Uterus (tissue), 4 donors: ENCODE measurements around the gene NAT10. TPM values are rescaled to one million over a fixed set of nuclear protein-coding genes. Genes with fewer than 3 reads are reported as not detected.
A peak's percentile ranks its signal among the peaks of the same experiment; 100 is the strongest.

Experiments
- DNase-seq, 2 donors: peaks; one replicate each; pipeline ENCODE4 v3.0.0-alpha.2; 2019 to 2020
- H3K27ac ChIP-seq, 2 donors: fragments of 200-600 bp; sonication (generic); 1 replicate in 1 of 2; 2 replicates in 1 of 2; pipeline ENCODE4 v1.5.1; 2016 to 2018
- H3K27me3 ChIP-seq, 2 donors: fragments of 200-600 bp; sonication (generic); one replicate each; pipeline ENCODE4 v1.5.1; 2018 to 2019; ENCODE audit warnings: control low read depth in 1 of 2
- H3K36me3 ChIP-seq, 2 donors: fragments of 200-600 bp; sonication (generic); one replicate each; pipeline ENCODE4 v1.5.1; 2019; ENCODE audit warnings: control low read depth in 1 of 2
- H3K4me1 ChIP-seq, 2 donors: fragments of 200-600 bp; sonication (generic); one replicate each; pipeline ENCODE4 v1.5.1; 2018 to 2019; ENCODE audit warnings: control low read depth in 1 of 2
- H3K4me3 ChIP-seq, 2 donors: fragments of 200-600 bp; sonication (generic); 1 replicate in 1 of 2; 2 replicates in 1 of 2; pipeline ENCODE4 v1.5.1; 2018 to 2019; ENCODE audit warnings: mild to moderate bottlenecking in 1 of 2
- H3K9me3 ChIP-seq, 2 donors: fragments of 200-600 bp; sonication (generic); one replicate each; pipeline ENCODE4 v1.5.1; 2019; ENCODE audit warnings: control low read depth in 1 of 2
- CTCF ChIP-seq, 4 experiments: fragments of 200-600 bp in 2 of 4; fragments of 450-650 bp in 2 of 4; sonication (generic) in 2 of 4; IDR thresholded peaks; one replicate each; pipeline ENCODE4 v1.5.1; 2016 to 2019; ENCODE audit warnings: antibody characterized with exemption in 4 of 4, mild to moderate bottlenecking in 2 of 4, moderate library complexity in 1 of 4
- POLR2A ChIP-seq, 2 donors: fragments of 450-650 bp; IDR thresholded peaks; one replicate each; pipeline ENCODE4 v1.6.1; 2016; ENCODE audit warnings: antibody characterized with exemption in 2 of 2, mild to moderate bottlenecking in 1 of 2, moderate library complexity in 1 of 2
- intact Hi-C: fragments of 100-400 bp; cut with DNase I; formaldehyde crosslinking; loops from one replicate; pipeline ENCODE4 v1.15.1; 2023; ENCODE audit warnings: low total_unique reads
- total RNA-seq, 4 donors: library from RNA; depleted of rRNA in 3 of 4; stranded (reverse); fragments of >200 nt in 3 of 4; gene quantifications; one replicate each; pipeline versions ENCODE4 v1.1.0 to v1.2.4, GENCODE V29; 2014 to 2023
- donor health status: DM: yes; HTN: yes; CAD: no.

Gene NAT10
- total RNA-seq, 4 donors from 2014 or later = 18.5 to 54.0 (median 22.9) TPM

DNA sequence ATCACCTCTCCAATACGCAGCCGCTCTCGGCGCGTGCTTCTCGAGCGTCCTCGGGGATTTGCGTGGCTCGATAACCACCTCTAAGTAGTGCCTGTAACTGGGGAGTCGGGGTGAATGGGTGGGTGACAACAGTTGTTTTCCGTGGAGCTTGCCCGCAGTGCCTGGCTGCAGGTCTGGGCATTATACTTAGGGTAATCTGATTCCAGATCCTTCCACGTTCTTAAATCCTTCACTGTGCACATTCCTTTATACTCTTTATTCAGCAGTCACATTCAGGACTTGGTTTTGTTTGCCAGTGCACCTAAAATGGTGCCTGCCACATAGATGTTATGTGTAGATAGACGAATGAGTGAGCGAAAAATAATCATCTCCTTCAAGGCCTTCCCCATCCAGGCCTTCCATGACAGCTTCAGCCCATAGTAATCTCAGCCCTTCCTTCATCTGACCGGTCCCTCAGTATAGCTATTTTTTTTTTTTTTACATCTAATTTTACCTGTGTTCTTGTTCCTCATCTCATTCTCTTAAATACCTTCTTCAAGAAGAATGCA, 602 bp downstream of the NAT10 start:
- Histone ChIP-seq H3K4me1 (peaks cover 4 to 5% of the 10 kb centered on the region in 2 donors), H3K9me3 (no peaks in the 10 kb centered on the region), H3K36me3 (no peaks in the 10 kb centered on the region), H3K27ac (peak overlapping the region; percentile 92 to 97), H3K4me3 (peak overlapping the region; percentile 66 to 90), H3K27me3 (no peaks in the 10 kb centered on the region)
- TF ChIP-seq CTCF (IDR thresholded peaks at IDR 0.05) = no peak
- no peak for TF ChIP-seq POLR2A (IDR thresholded peaks at IDR 0.05)
- intact Hi-C loops = loop anchor here (5.0 kb wide), 1 partner anchor 54 kb away; the partner anchor contains the start of gene CAPRIN1
- no peak for DNase-seq

DNA sequence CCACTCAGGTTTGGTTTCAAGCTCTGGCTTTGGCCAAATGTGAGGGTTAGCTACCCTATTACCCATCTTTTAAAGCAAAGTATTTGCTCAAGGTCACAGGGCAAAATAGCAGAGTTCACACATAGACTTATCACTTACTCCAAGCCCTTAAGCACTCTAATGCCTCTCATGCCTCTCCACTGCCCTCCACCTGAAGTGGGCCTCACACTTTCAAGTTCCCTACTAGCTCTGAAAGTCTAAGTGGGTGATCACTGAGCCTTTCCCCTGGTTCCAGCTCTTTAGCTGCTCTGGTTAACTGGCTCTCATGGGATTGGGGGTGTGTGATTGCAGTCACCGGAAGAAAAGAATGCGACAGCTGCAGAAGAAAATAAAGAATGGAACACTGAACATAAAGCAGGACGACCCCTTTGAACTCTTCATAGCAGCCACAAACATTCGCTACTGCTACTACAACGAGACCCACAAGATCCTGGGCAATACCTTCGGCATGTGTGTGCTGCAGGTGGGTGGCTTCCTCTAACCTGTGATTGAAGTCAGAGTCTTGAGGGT, 6.4 kb downstream of the NAT10 start:
- H3K36me3 ChIP-seq = no peaks in the 10 kb centered on the region
- TF ChIP-seq CTCF (IDR thresholded peaks at IDR 0.05) (no peak), POLR2A (IDR thresholded peaks at IDR 0.05) (no peak)
- intact Hi-C loops = no loop called here
- H3K27ac ChIP-seq = no peak overlapping the region
- DNase-seq = no peak
- H3K4me3 ChIP-seq = no peak overlapping the region
- H3K4me1 ChIP-seq = peaks cover 0 to 4% of the 10 kb centered on the region in 2 donors
- H3K9me3 ChIP-seq = no peaks in the 10 kb centered on the region
- no peaks in the 10 kb centered on the region for H3K27me3 ChIP-seq

GRCh38 chr11:34114014-34114413, 8.6 kb downstream of the NAT10 start:
- no peaks in the 10 kb centered on the region for H3K9me3 ChIP-seq
- H3K27ac ChIP-seq = no peak overlapping the region
- TF ChIP-seq POLR2A (IDR thresholded peaks at IDR 0.05) (no peak), CTCF (IDR thresholded peaks at IDR 0.05) (no peak)
- H3K4me1 ChIP-seq = no peaks in the 10 kb centered on the region
- no peaks in the 10 kb centered on the region for H3K36me3 ChIP-seq
- no peak for DNase-seq
- H3K4me3 ChIP-seq = no peak overlapping the region
- intact Hi-C loops = no loop called here
- H3K27me3 ChIP-seq = no peaks in the 10 kb centered on the region

DNA sequence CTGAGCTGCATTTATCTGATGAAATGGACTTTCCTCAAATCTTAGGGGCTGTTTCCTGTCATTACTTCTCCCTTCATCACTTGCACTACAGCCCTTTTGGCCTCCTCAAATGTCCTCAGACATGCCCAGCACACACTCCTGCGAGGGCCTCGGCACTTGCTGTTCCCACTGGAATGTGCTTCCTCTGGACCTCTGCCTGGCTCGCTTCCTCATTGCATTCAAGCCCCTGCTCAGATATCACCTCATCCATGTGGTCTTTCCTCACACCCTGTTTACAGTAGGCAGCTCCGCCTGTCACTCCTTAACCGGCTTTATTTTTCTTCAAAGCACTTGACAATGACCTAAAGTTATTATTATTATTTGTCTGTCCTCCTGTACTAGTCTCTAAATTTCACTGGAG, 9.0 kb downstream of the NAT10 start:
- no peak overlapping the region for H3K4me3 ChIP-seq
- intact Hi-C loops = no loop called here
- DNase-seq = no peak
- no peaks in the 10 kb centered on the region for H3K36me3 ChIP-seq
- H3K27ac ChIP-seq = no peak overlapping the region
- H3K27me3 ChIP-seq = no peaks in the 10 kb centered on the region
- no peak for TF ChIP-seq POLR2A (IDR thresholded peaks at IDR 0.05)
- H3K4me1 ChIP-seq = no peaks in the 10 kb centered on the region
- H3K9me3 ChIP-seq = no peaks in the 10 kb centered on the region

GRCh38 chr11:34120651-34121050, 15.2 kb downstream of the NAT10 start:
- no peaks in the 10 kb centered on the region for H3K4me1 ChIP-seq
- H3K9me3 ChIP-seq = no peaks in the 10 kb centered on the region
- DNase-seq = no peak
- intact Hi-C loops = no loop called here
- TF ChIP-seq POLR2A (IDR thresholded peaks at IDR 0.05) = no peak
- TF ChIP-seq CTCF (IDR thresholded peaks at IDR 0.05) = no peak
- H3K36me3 ChIP-seq = no peaks in the 10 kb centered on the region
- no peaks in the 10 kb centered on the region for H3K27me3 ChIP-seq
- H3K27ac ChIP-seq = no peak overlapping the region
- no peak overlapping the region for H3K4me3 ChIP-seq
